C4-2B (cell line): ENCODE data around the gene LCN9.

Experiments used
- H3K27ac ChIP-seq: fragments of 450-650 bp; 2 replicates; pipeline ENCODE4 v1.5.1; 2017
- ZFX ChIP-seq: fragments of 450-650 bp; IDR thresholded peaks from 2 replicates; pipeline ENCODE4 v1.6.1; 2017
- TF ChIP-seq, protein P1 (sequence below): fragments of 450-650 bp; conservative IDR thresholded peaks from 2 replicates; pipeline ENCODE4 v1.5.1; 2017; ENCODE audit warnings: mild to moderate bottlenecking

Gene LCN9

DNA sequence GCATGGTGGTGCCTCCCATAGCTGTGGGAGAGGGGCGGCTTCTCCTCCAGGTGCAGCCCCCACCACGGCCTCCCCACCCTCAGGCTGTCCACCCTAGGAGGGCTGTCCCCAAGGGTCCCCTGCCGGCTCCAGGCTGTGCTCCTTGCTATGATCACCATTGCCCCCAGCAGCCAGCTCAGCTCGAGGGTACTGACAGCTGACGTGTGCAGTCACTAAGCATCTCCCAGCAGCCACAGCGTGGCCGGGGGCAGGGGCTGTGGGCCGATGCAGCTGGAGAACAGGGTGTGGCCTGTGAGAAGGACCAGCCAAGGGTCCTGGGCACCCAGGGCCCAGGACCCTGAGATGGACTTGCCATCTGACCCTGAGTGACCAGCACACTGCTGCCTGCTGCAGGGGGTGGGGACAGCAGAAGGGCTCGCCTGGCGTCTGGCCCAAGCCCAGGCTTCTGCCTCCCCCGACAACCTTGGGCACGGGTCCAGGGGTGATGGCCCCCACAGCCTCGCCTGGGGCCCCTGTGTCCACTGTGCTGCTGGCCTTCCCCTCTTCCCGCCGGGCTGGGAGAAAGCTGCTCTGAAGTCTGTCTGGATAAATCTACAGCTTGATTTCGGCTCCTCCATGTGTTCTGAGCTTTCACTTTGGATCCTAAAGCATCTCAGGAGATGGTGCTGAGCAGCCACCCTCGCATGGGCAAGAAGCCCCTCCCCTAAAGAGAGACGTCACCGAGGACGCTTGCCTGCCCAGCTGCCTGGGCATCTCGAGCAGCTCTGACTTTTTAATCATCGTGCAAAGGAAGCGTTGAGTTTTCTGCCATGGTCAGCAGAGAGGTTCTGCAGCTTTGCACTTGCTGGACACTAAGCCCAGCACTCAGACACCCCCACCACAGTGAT lies 44.4 kb downstream of the LCN9 start:
- H3K27ac ChIP-seq = no peak overlapping the region
- no peak for TF ChIP-seq ZFX
- TF ChIP-seq, protein P1, sequence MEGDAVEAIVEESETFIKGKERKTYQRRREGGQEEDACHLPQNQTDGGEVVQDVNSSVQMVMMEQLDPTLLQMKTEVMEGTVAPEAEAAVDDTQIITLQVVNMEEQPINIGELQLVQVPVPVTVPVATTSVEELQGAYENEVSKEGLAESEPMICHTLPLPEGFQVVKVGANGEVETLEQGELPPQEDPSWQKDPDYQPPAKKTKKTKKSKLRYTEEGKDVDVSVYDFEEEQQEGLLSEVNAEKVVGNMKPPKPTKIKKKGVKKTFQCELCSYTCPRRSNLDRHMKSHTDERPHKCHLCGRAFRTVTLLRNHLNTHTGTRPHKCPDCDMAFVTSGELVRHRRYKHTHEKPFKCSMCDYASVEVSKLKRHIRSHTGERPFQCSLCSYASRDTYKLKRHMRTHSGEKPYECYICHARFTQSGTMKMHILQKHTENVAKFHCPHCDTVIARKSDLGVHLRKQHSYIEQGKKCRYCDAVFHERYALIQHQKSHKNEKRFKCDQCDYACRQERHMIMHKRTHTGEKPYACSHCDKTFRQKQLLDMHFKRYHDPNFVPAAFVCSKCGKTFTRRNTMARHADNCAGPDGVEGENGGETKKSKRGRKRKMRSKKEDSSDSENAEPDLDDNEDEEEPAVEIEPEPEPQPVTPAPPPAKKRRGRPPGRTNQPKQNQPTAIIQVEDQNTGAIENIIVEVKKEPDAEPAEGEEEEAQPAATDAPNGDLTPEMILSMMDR = no peak

DNA sequence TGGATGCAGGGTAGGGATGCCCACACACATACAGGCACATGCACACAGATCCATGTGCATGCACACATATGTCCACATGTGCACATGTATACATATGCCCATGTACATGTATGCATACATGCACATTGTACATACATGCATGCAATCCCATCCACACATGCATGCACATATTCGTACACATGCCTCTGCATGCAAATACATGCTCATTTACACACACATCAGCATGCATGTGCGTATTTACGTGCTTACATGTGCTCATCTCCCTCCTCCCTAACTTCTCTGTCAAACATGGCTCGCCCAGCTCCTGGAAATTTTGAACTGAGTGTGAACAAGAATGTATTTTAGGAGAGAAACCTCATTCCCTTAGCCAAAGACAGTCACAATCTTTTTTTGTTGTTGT lies 45.1 kb downstream of the LCN9 start:
- TF ChIP-seq ZFX = no peak
- TF ChIP-seq, protein P1 = no peak
- H3K27ac ChIP-seq = no peak overlapping the region

DNA sequence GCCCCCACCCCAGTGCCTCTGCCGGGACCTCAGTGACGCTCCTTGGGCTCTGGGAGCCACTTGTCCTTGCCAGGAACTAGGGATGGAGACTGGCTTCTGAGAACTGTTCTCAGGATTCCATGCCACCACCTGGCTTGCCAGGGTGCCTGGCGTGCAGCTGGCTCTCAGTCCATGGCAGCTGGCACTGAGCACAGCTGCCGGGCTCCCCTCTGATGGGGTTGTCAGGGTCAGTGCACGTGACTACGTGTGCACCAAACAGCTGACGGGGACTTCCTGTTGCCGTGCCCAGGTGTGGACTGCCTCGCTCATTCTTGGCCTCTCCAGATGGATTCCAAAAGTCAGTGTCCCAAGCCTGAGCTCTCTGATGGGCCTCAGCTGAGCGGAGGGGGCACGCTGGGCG lies 48.3 kb downstream of the LCN9 start:
- TF ChIP-seq ZFX = no peak
- TF ChIP-seq, protein P1 = no peak
- H3K27ac ChIP-seq = no peak overlapping the region

DNA sequence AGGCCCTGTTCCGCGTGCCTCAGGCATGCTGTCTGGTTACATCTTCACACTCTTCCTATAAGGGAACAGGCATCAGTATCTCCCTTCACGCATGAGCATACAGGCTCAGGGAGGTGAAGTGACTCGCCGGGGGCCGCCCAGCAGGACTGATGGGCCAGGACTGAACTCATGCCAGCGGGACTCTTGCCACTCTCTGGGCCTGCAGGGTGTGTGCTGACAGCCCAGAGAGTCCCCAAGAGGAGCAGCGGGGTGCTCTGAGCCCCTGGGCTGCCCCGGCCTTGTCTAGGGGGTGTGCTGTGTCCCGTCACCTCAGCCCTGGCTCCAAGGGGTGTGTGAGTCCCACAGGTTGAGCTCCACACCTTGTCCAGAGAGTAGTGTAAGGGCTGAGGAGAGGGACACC lies 48.8 kb downstream of the LCN9 start:
- no peak for TF ChIP-seq ZFX
- TF ChIP-seq, protein P1 = no peak
- no peak overlapping the region for H3K27ac ChIP-seq

DNA sequence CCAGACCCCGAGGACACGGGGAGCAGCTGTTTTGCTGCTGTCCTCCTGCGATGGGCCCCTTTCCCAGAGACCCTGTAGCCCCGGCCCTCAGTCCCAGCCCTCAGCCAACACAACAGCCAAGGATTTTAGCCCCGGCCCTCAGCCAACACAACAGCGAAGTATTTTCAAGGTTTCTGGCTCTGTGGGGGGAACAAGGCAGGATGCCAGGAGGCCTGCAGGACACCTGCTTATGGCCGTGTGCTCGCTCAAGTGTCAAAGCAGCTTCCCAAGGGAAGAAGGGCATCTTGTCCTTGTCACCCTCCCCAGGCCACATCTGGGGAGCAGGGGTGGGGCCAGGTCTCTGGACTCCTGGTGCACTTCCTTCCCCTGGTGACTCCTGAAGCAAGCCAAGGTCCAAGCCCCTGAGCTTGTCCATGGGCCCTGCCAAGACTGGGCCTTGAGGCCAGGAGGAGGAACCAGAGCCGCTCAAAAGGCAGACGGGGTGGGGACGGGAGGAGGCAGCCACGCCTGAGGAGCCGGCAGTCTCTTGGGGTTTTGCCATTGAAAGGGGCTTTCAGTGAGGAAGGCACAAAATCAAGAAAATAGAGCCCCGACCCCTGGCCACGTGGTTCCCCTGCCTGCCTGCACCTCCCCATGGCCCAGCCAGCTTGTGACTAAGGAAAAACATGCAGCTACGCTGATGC lies 49.6 kb downstream of the LCN9 start:
- no peak for TF ChIP-seq ZFX
- TF ChIP-seq, protein P1 = no peak
- no peak overlapping the region for H3K27ac ChIP-seq

DNA sequence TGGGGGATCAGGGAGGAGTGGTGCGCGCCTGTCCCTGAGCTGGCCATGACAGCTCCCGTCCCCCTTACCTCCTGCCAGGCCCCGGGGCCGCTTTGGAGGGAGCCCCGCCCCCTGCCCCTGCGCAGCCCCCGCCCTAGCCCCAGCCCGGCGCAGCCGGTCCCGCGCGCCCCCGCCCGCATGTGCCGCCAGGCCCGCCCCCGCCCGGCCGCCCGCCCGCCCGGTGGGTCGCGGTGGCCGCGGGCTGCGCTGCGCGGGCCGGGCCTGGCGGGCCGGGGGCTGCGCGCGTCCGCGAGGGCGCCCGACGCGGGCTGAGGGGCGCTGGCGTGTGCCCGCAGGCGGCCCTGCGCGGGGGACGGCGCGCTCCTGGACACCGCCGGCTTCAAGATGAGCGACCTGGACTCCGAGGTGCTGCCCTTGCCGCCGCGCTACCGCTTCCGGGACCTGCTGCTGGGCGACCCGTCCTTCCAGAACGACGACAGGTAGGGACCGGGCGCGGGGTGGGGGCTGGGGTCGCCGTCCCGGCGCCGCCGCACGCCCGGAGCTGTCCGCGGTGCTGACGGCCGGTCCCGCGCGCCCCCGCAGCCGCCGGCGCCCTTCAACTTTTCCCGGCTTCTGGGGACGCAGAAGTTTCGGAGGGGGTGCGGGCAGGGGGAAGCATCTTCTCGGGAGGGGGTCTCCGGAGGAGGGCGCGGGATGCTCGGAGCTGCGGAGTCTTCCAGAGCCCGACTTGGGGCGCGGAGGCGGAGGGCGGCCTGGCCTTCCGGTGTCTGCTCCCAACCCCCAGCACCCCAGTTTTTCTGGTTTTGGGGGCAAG lies 51.3 kb downstream of the LCN9 start:
- TF ChIP-seq, protein P1 = no peak
- no peak for TF ChIP-seq ZFX
- H3K27ac ChIP-seq = no peak overlapping the region
